Stimulated activated CD4-positive, alpha-beta T cell treated with anti-CD3 and anti-CD28 coated beads, Interleukin-15, amount 100 ng/mL, for 1 hour (primary cell): Measurements from ENCODE around the gene FRMD3.

Experiments used
- DNase-seq, 2 donors: peaks; one replicate each; pipeline ENCODE4 v3.0.0-alpha.2; 2020; ENCODE audit warnings: low read depth in 1 of 2, low spot score in 1 of 2

FRMD3 gene

GRCh38 chr9:83474631-83475030 lies 63.6 kb downstream of the FRMD3 start:
- DNase-seq: no peak

GRCh38 chr9:83473488-83473971 lies 64.7 kb downstream of the FRMD3 start:
- no peak for DNase-seq

GRCh38 chr9:83472764-83473163 lies 65.4 kb downstream of the FRMD3 start:
- DNase-seq: no peak

GRCh38 chr9:83472221-83472665 lies 66.0 kb downstream of the FRMD3 start:
- DNase-seq: no peak

GRCh38 chr9:83471241-83471640 lies 67.0 kb downstream of the FRMD3 start:
- DNase-seq: no peak

GRCh38 chr9:83469722-83470121 lies 68.5 kb downstream of the FRMD3 start:
- DNase-seq: no peak

GRCh38 chr9:83468821-83469220 lies 69.4 kb downstream of the FRMD3 start:
- no peak for DNase-seq

GRCh38 chr9:83466877-83467276 lies 71.3 kb downstream of the FRMD3 start:
- no peak for DNase-seq

- DNase-seq: no peak
Observed at GRCh38 chr9:83466351-83466750, 71.8 kb downstream of the FRMD3 start.

- DNase-seq: no peak
Observed at GRCh38 chr9:83459830-83460229, 78.4 kb downstream of the FRMD3 start.

- no peak for DNase-seq
Observed at GRCh38 chr9:83458530-83458929, 79.7 kb downstream of the FRMD3 start.

- no peak for DNase-seq
Observed at GRCh38 chr9:83457005-83457404, 81.2 kb downstream of the FRMD3 start.

GRCh38 chr9:83456226-83456625 lies 82.0 kb downstream of the FRMD3 start:
- no peak for DNase-seq

GRCh38 chr9:83454076-83454475 lies 84.1 kb downstream of the FRMD3 start:
- no peak for DNase-seq

- no peak for DNase-seq
Observed at GRCh38 chr9:83451308-83451707, 86.9 kb downstream of the FRMD3 start.

GRCh38 chr9:83449983-83450382 lies 88.2 kb downstream of the FRMD3 start:
- no peak for DNase-seq

GRCh38 chr9:83449166-83449565 lies 89.0 kb downstream of the FRMD3 start:
- DNase-seq: no peak

GRCh38 chr9:83448626-83449025 lies 89.6 kb downstream of the FRMD3 start:
- DNase-seq: no peak

- no peak for DNase-seq
Observed at GRCh38 chr9:83447351-83447750, 90.8 kb downstream of the FRMD3 start.

- no peak for DNase-seq
Observed at GRCh38 chr9:83445703-83446265, 92.4 kb downstream of the FRMD3 start.

GRCh38 chr9:83444110-83444509 lies 94.1 kb downstream of the FRMD3 start:
- no peak for DNase-seq

GRCh38 chr9:83441390-83441789 lies 96.8 kb downstream of the FRMD3 start:
- DNase-seq: no peak

- DNase-seq: no peak
Observed at GRCh38 chr9:83440641-83441040, 97.6 kb downstream of the FRMD3 start.
